ENCODE results near the gene CMIP. TPM values are rescaled to one million over a fixed set of nuclear protein-coding genes. Genes with fewer than 3 reads are reported as not detected.
"Not testable (repeated sequence)": the region's sequence is repeated elsewhere in the genome, so short reads cannot be mapped to it uniquely, and the experiment has no call there.

CMIP gene
- total RNA-seq, 2 experiments from 2014 or later: 57.1 to 58.3 TPM

- Mint-ChIP-seq H3K9me3 (no peaks in the 10 kb centered on the region), H3K27ac (no peak overlapping the region), H3K4me1 (peaks cover 21% of the 10 kb centered on the region), H3K36me3 (ENCODE audit: low read depth) (no peaks in the 10 kb centered on the region), H3K27me3 (no peaks in the 10 kb centered on the region), H3K4me3 (no peak overlapping the region)
- DNase-seq: no peak
- POLR2A ChIA-PET: no interaction called here
- CTCF ChIA-PET: interaction anchor here (0.9 to 1.5 kb wide), 3 partner anchors 11 to 331 kb away, joined by 3 read pairs; no protein-coding TSS in a partner anchor
Observed at GRCh38 chr16:81734632-81735434, 290.2 kb downstream of the CMIP start.

- DNase-seq: peak; percentile 89
- no peaks in the 10 kb centered on the region for H3K36me3 Mint-ChIP-seq (ENCODE audit: low read depth)
- ChIA-PET CTCF (interaction anchor here (0.7 to 3.3 kb wide), 13 partner anchors 8 to 704 kb away, joined by 3 to 13 read pairs (median 3); partner anchors contain the start of gene ATMIN), POLR2A (no interaction called here)
- H3K27ac Mint-ChIP-seq: no peak overlapping the region
- H3K4me1 Mint-ChIP-seq: peaks cover 24% of the 10 kb centered on the region
- H3K4me3 Mint-ChIP-seq: peak overlapping the region; percentile 58
- H3K27me3 Mint-ChIP-seq: no peaks in the 10 kb centered on the region
- no peaks in the 10 kb centered on the region for H3K9me3 Mint-ChIP-seq
Observed at GRCh38 chr16:81737885-81738536, 293.4 kb downstream of the CMIP start.

GRCh38 chr16:81738783-81739496 is 294.3 kb downstream of the CMIP start:
- no peak overlapping the region for H3K27ac Mint-ChIP-seq
- H3K4me1 Mint-ChIP-seq: peaks cover 24% of the 10 kb centered on the region
- POLR2A ChIA-PET: no interaction called here
- DNase-seq: no peak
- no peak overlapping the region for H3K4me3 Mint-ChIP-seq
- no peaks in the 10 kb centered on the region for H3K27me3 Mint-ChIP-seq
- no peaks in the 10 kb centered on the region for H3K9me3 Mint-ChIP-seq
- H3K36me3 Mint-ChIP-seq (ENCODE audit: low read depth): no peaks in the 10 kb centered on the region
- CTCF ChIA-PET: interaction anchor here (0.8 to 3.3 kb wide), 5 partner anchors 9 to 534 kb away, joined by 3 to 13 read pairs (median 9); no protein-coding TSS in a partner anchor

- H3K27ac Mint-ChIP-seq: no peak overlapping the region
- no peaks in the 10 kb centered on the region for H3K27me3 Mint-ChIP-seq
- ChIA-PET CTCF (interaction anchor here (0.7 to 3.3 kb wide), 4 partner anchors 10 to 705 kb away, joined by 4 to 13 read pairs (median 10); no protein-coding TSS in a partner anchor), POLR2A (no interaction called here)
- no peak overlapping the region for H3K4me3 Mint-ChIP-seq
- H3K9me3 Mint-ChIP-seq: no peaks in the 10 kb centered on the region
- H3K36me3 Mint-ChIP-seq (ENCODE audit: low read depth): no peaks in the 10 kb centered on the region
- H3K4me1 Mint-ChIP-seq: peaks cover 24% of the 10 kb centered on the region
- no peak for DNase-seq
Observed at GRCh38 chr16:81739503-81739902, 294.9 kb downstream of the CMIP start.

- H3K36me3 Mint-ChIP-seq (ENCODE audit: low read depth): no peaks in the 10 kb centered on the region
- ChIA-PET POLR2A (interaction anchor here (0.9 kb wide), 1 partner anchor 426 kb away, joined by 4 read pairs; the partner anchor contains the start of gene GAN), CTCF (interaction anchor here (0.6 to 1.7 kb wide), 10 partner anchors 16 to 705 kb away, joined by 3 to 8 read pairs (median 4); no protein-coding TSS in a partner anchor)
- H3K4me3 Mint-ChIP-seq: no peak overlapping the region
- peaks cover 24% of the 10 kb centered on the region for H3K4me1 Mint-ChIP-seq
- H3K9me3 Mint-ChIP-seq: no peaks in the 10 kb centered on the region
- DNase-seq: no peak
- no peak overlapping the region for H3K27ac Mint-ChIP-seq
- no peaks in the 10 kb centered on the region for H3K27me3 Mint-ChIP-seq
Observed at GRCh38 chr16:81740169-81740568, 295.6 kb downstream of the CMIP start.

GRCh38 chr16:81741430-81741770 is 296.8 kb downstream of the CMIP start:
- H3K27me3 Mint-ChIP-seq; DNase-seq; H3K36me3 Mint-ChIP-seq (ENCODE audit: low read depth); H3K9me3 Mint-ChIP-seq; POLR2A ChIA-PET; H3K4me3 Mint-ChIP-seq; H3K27ac Mint-ChIP-seq: not testable (repeated sequence)
- peaks cover 34% of the 10 kb centered on the region for H3K4me1 Mint-ChIP-seq
- CTCF ChIA-PET: interaction anchor here (1.1 to 1.7 kb wide), 4 partner anchors 12 to 480 kb away, joined by 3 to 8 read pairs (median 4); no protein-coding TSS in a partner anchor

GRCh38 chr16:81744385-81744784 is 299.8 kb downstream of the CMIP start:
- peaks cover 39% of the 10 kb centered on the region for H3K4me1 Mint-ChIP-seq
- CTCF ChIA-PET: interaction anchor here (0.6 kb wide), 1 partner anchor 22 kb away, joined by 3 read pairs; no protein-coding TSS in a partner anchor
- H3K36me3 Mint-ChIP-seq (ENCODE audit: low read depth): peaks cover 3% of the 10 kb centered on the region
- no peak overlapping the region for H3K27ac Mint-ChIP-seq
- DNase-seq: no peak
- H3K4me3 Mint-ChIP-seq: no peak overlapping the region
- POLR2A ChIA-PET: no interaction called here
- no peaks in the 10 kb centered on the region for H3K27me3 Mint-ChIP-seq
- peaks cover 3% of the 10 kb centered on the region for H3K9me3 Mint-ChIP-seq

- peaks cover 3% of the 10 kb centered on the region for H3K9me3 Mint-ChIP-seq
- no peak overlapping the region for H3K27ac Mint-ChIP-seq
- H3K27me3 Mint-ChIP-seq: no peaks in the 10 kb centered on the region
- H3K4me1 Mint-ChIP-seq: peaks cover 39% of the 10 kb centered on the region
- POLR2A ChIA-PET: no interaction called here
- DNase-seq: no peak
- no peak overlapping the region for H3K4me3 Mint-ChIP-seq
- CTCF ChIA-PET: interaction anchor here (1.2 kb wide), 1 partner anchor 15 kb away, joined by 3 read pairs; no protein-coding TSS in a partner anchor
- H3K36me3 Mint-ChIP-seq (ENCODE audit: low read depth): peaks cover 3% of the 10 kb centered on the region
Observed at GRCh38 chr16:81744911-81745310, 300.3 kb downstream of the CMIP start.

- Mint-ChIP-seq H3K4me1 (peaks cover 31% of the 10 kb centered on the region), H3K27ac (peak overlapping the region; percentile 76), H3K4me3 (peak overlapping the region; percentile 74), H3K27me3 (no peaks in the 10 kb centered on the region), H3K36me3 (ENCODE audit: low read depth) (peaks cover 3% of the 10 kb centered on the region), H3K9me3 (peaks cover 3% of the 10 kb centered on the region)
- POLR2A ChIA-PET: no interaction called here
- DNase-seq: peak; percentile 81
- CTCF ChIA-PET: interaction anchor here (1.2 kb wide), 1 partner anchor 16 kb away, joined by 3 read pairs; no protein-coding TSS in a partner anchor
Observed at GRCh38 chr16:81745704-81746558, 301.3 kb downstream of the CMIP start.

GRCh38 chr16:81746566-81746965 is 302.0 kb downstream of the CMIP start:
- peaks cover 3% of the 10 kb centered on the region for H3K36me3 Mint-ChIP-seq (ENCODE audit: low read depth)
- ChIA-PET CTCF (no interaction called here), POLR2A (no interaction called here)
- peaks cover 3% of the 10 kb centered on the region for H3K9me3 Mint-ChIP-seq
- H3K4me1 Mint-ChIP-seq: peaks cover 31% of the 10 kb centered on the region
- H3K4me3 Mint-ChIP-seq: peak overlapping the region; percentile 74
- no peak overlapping the region for H3K27ac Mint-ChIP-seq
- no peak for DNase-seq
- no peaks in the 10 kb centered on the region for H3K27me3 Mint-ChIP-seq

GRCh38 chr16:81748476-81749198 is 304.0 kb downstream of the CMIP start:
- H3K36me3 Mint-ChIP-seq (ENCODE audit: low read depth): peaks cover 3% of the 10 kb centered on the region
- peaks cover 3% of the 10 kb centered on the region for H3K9me3 Mint-ChIP-seq
- no peak overlapping the region for H3K27ac Mint-ChIP-seq
- ChIA-PET CTCF (interaction anchor here (0.6 to 2.9 kb wide), 2 partner anchors 18 to 57 kb away, joined by 4 to 13 read pairs; no protein-coding TSS in a partner anchor), POLR2A (no interaction called here)
- H3K4me1 Mint-ChIP-seq: peaks cover 40% of the 10 kb centered on the region
- DNase-seq: peak; percentile 27
- no peaks in the 10 kb centered on the region for H3K27me3 Mint-ChIP-seq
- no peak overlapping the region for H3K4me3 Mint-ChIP-seq
